ENCODE measurements around the gene GPC5. TPM values are rescaled to one million over a fixed set of nuclear protein-coding genes. Genes with fewer than 3 reads are reported as not detected.
A peak's percentile ranks its signal among the peaks of the same experiment; 100 is the strongest.

GPC5 gene
- total RNA-seq, 2 experiments from 2014 or later: 2.4 TPM; not detected in 1

GRCh38 chr13:91907398-91907797 lies 509.0 kb downstream of the GPC5 start:
- TF ChIP-seq EZH2phosphoT487 (IDR thresholded peaks at IDR 0.05; ENCODE audit: borderline replicate concordance, low read depth, low read length): no peak
- TF ChIP-seq CTCF (conservative IDR thresholded peaks at IDR 0.05; ENCODE audit: low read length): no peak
- H3K9me2 ChIP-seq (ENCODE audit: insufficient read depth, low read length): no peaks in the 10 kb centered on the region
- intact Hi-C loops (cut with micrococcal nuclease; ENCODE audit: unreplicated experiment): no loop called here
- no peaks in the 10 kb centered on the region for H3K4me1 ChIP-seq (ENCODE audit: insufficient read depth, low read length, poor library complexity, severe bottlenecking)
- H3K27ac ChIP-seq (ENCODE audit: low read depth, low read length, poor library complexity, severe bottlenecking): no peak overlapping the region
- no peak for DNase-seq (ENCODE audit: low spot score)
- BruUV-seq (replicated peaks): no TSS peak
- no peaks in the 10 kb centered on the region for H3K36me3 ChIP-seq (ENCODE audit: insufficient read depth, low read length)
- H3K4me2 ChIP-seq (ENCODE audit: low read length): no peak overlapping the region
- no peak overlapping the region for H3K4me3 ChIP-seq (ENCODE audit: low read depth, low read length, poor library complexity, severe bottlenecking)
- H4K20me1 ChIP-seq (ENCODE audit: insufficient read depth, low read length): no peaks in the 10 kb centered on the region
- no peaks in the 10 kb centered on the region for H3K79me2 ChIP-seq (ENCODE audit: insufficient read depth, low read depth, low read length)
- no peak overlapping the region for H2AFZ ChIP-seq (ENCODE audit: low read length)
- no peaks in the 10 kb centered on the region for H3K9me3 ChIP-seq (ENCODE audit: low read length)
- POLR2A ChIA-PET: interaction anchor here (1.2 kb wide), 1 partner anchor 8 kb away, joined by 4 read pairs; no protein-coding TSS in a partner anchor
- CTCF ChIA-PET (ENCODE audit: unreplicated experiment): no interaction called here

GRCh38 chr13:91909617-91910016 lies 511.2 kb downstream of the GPC5 start:
- H3K9me3 ChIP-seq (ENCODE audit: low read length): no peaks in the 10 kb centered on the region
- no peaks in the 10 kb centered on the region for H3K4me1 ChIP-seq (ENCODE audit: insufficient read depth, low read length, poor library complexity, severe bottlenecking)
- TF ChIP-seq EZH2phosphoT487 (IDR thresholded peaks at IDR 0.05; ENCODE audit: borderline replicate concordance, low read depth, low read length) (no peak), CTCF (conservative IDR thresholded peaks at IDR 0.05; ENCODE audit: low read length) (no peak)
- H4K20me1 ChIP-seq (ENCODE audit: insufficient read depth, low read length): no peaks in the 10 kb centered on the region
- no peak overlapping the region for H2AFZ ChIP-seq (ENCODE audit: low read length)
- H3K4me3 ChIP-seq (ENCODE audit: low read depth, low read length, poor library complexity, severe bottlenecking): no peak overlapping the region
- ChIA-PET CTCF (ENCODE audit: unreplicated experiment) (no interaction called here), POLR2A (interaction anchor here (0.6 to 1.0 kb wide), 2 partner anchors 11 to 174 kb away, joined by 4 read pairs; no protein-coding TSS in a partner anchor)
- intact Hi-C loops (cut with micrococcal nuclease; ENCODE audit: unreplicated experiment): no loop called here
- no peak overlapping the region for H3K27ac ChIP-seq (ENCODE audit: low read depth, low read length, poor library complexity, severe bottlenecking)
- no peak for DNase-seq (ENCODE audit: low spot score)
- H3K9me2 ChIP-seq (ENCODE audit: insufficient read depth, low read length): no peaks in the 10 kb centered on the region
- H3K36me3 ChIP-seq (ENCODE audit: insufficient read depth, low read length): no peaks in the 10 kb centered on the region
- H3K79me2 ChIP-seq (ENCODE audit: insufficient read depth, low read depth, low read length): no peaks in the 10 kb centered on the region
- H3K4me2 ChIP-seq (ENCODE audit: low read length): no peak overlapping the region
- BruUV-seq (replicated peaks): no TSS peak

- Histone ChIP-seq H3K4me2 (ENCODE audit: low read length) (no peak overlapping the region), H3K36me3 (ENCODE audit: insufficient read depth, low read length) (no peaks in the 10 kb centered on the region), H4K20me1 (ENCODE audit: insufficient read depth, low read length) (no peaks in the 10 kb centered on the region), H3K9me3 (ENCODE audit: low read length) (no peaks in the 10 kb centered on the region), H3K27ac (ENCODE audit: low read depth, low read length, poor library complexity, severe bottlenecking) (no peak overlapping the region), H3K4me1 (ENCODE audit: insufficient read depth, low read length, poor library complexity, severe bottlenecking) (no peaks in the 10 kb centered on the region), H3K4me3 (ENCODE audit: low read depth, low read length, poor library complexity, severe bottlenecking) (no peak overlapping the region), H2AFZ (ENCODE audit: low read length) (no peak overlapping the region), H3K79me2 (ENCODE audit: insufficient read depth, low read depth, low read length) (no peaks in the 10 kb centered on the region), H3K9me2 (ENCODE audit: insufficient read depth, low read length) (no peaks in the 10 kb centered on the region)
- ChIA-PET POLR2A (interaction anchor here (0.6 to 1.2 kb wide), 4 partner anchors 9 to 214 kb away, joined by 3 to 4 read pairs (median 4); no protein-coding TSS in a partner anchor), CTCF (ENCODE audit: unreplicated experiment) (no interaction called here)
- intact Hi-C loops (cut with micrococcal nuclease; ENCODE audit: unreplicated experiment): no loop called here
- BruUV-seq (replicated peaks): no TSS peak
- TF ChIP-seq EZH2phosphoT487 (IDR thresholded peaks at IDR 0.05; ENCODE audit: borderline replicate concordance, low read depth, low read length) (no peak), CTCF (conservative IDR thresholded peaks at IDR 0.05; ENCODE audit: low read length) (no peak)
- peak; percentile 23 for DNase-seq (ENCODE audit: low spot score)
These were observed 524.7 kb downstream of the GPC5 start for GRCh38 chr13:91922969-91923592.

All from OCI-LY7 (cell line).